22Rv1 (cell line): Measurements from ENCODE around the gene NOX1.

Experiments used
- H3K27ac ChIP-seq: fragments of 450-650 bp; 2 replicates; pipeline ENCODE4 v1.5.1; 2017
- CTCF ChIP-seq: fragments of 450-650 bp; IDR thresholded peaks from 2 replicates; pipeline ENCODE4 v1.5.1; 2017; ENCODE audit warnings: mild to moderate bottlenecking
- ZFX ChIP-seq: fragments of 450-650 bp; IDR thresholded peaks from 2 replicates; pipeline ENCODE4 v1.6.1; 2017; ENCODE audit warnings: antibody characterized with exemption, borderline replicate concordance

NOX1 gene

GRCh38 chrX:100883654-100884053 is 9.5 kb upstream of the NOX1 start:
- TF ChIP-seq CTCF = no peak
- no peak for TF ChIP-seq ZFX
- H3K27ac ChIP-seq = no peak overlapping the region

GRCh38 chrX:100880368-100880767 is 6.2 kb upstream of the NOX1 start:
- TF ChIP-seq CTCF = no peak
- no peak for TF ChIP-seq ZFX

GRCh38 chrX:100871594-100872560 is 2.3 kb downstream of the NOX1 start:
- no peak overlapping the region for H3K27ac ChIP-seq
- no peak for TF ChIP-seq CTCF
- no peak for TF ChIP-seq ZFX

More at GRCh38 chrX:100880368-100880767, 6.2 kb upstream of the NOX1 start:
- H3K27ac ChIP-seq = no peak overlapping the region

GRCh38 chrX:100870527-100870926 is 3.6 kb downstream of the NOX1 start:
- TF ChIP-seq ZFX (no peak), CTCF (no peak)
- H3K27ac ChIP-seq = no peak overlapping the region

GRCh38 chrX:100868273-100868672 is 5.9 kb downstream of the NOX1 start:
- TF ChIP-seq ZFX = no peak
- TF ChIP-seq CTCF = no peak
- H3K27ac ChIP-seq = no peak overlapping the region

GRCh38 chrX:100864657-100865391 is 9.3 kb downstream of the NOX1 start:
- no peak for TF ChIP-seq CTCF
- TF ChIP-seq ZFX = no peak
- H3K27ac ChIP-seq = no peak overlapping the region
